Endothelial cell (in vitro differentiated cells): ENCODE data around the gene SHROOM3. TPM values are rescaled to one million over a fixed set of nuclear protein-coding genes. Genes with fewer than 3 reads are reported as not detected.

ENCODE experiments used
- DNase-seq: peaks from one replicate; pipeline ENCODE4 v3.0.0; 2021; ENCODE audit warnings: low spot score
- H3K27ac Mint-ChIP-seq: one replicate; pipeline ENCODE4 v1.8.0; 2021; ENCODE audit warnings: mixed read lengths, inconsistent platforms; ENCODE audit not compliant: unreplicated experiment
- H3K27me3 Mint-ChIP-seq: one replicate; pipeline ENCODE4 v1.8.0; 2021; ENCODE audit warnings: mild to moderate bottlenecking, moderate library complexity, mixed read lengths, inconsistent platforms; ENCODE audit not compliant: unreplicated experiment
- H3K36me3 Mint-ChIP-seq: one replicate; pipeline ENCODE4 v1.8.0; 2021; ENCODE audit warnings: mild to moderate bottlenecking, low read depth, mixed read lengths, inconsistent platforms; ENCODE audit not compliant: unreplicated experiment
- H3K4me1 Mint-ChIP-seq: one replicate; pipeline ENCODE4 v1.8.0; 2021; ENCODE audit warnings: mild to moderate bottlenecking, mixed read lengths, inconsistent platforms; ENCODE audit not compliant: unreplicated experiment
- H3K4me3 Mint-ChIP-seq: one replicate; pipeline ENCODE4 v1.8.0; 2021; ENCODE audit warnings: mild to moderate bottlenecking, mixed read lengths, inconsistent platforms; ENCODE audit not compliant: unreplicated experiment
- H3K9me3 Mint-ChIP-seq: one replicate; pipeline ENCODE4 v1.8.0; 2021; ENCODE audit warnings: mixed read lengths, inconsistent platforms; ENCODE audit not compliant: unreplicated experiment
- CTCF ChIP-seq: fragments of 200-600 bp; sonication (generic); IDR thresholded peaks from one replicate; pipeline ENCODE4 v1.5.0; 2021; ENCODE audit warnings: antibody characterized with exemption; ENCODE audit not compliant: unreplicated experiment
- total RNA-seq: library from RNA; stranded (reverse); fragmentation: NEBNext Ultra II Directional; extraction: Animal tissue kit (Norgen Biotek cat#: 25700); gene quantifications from one replicate; pipeline ENCODE4 v1.2.1, GENCODE V29; 2021; ENCODE audit not compliant: unreplicated experiment

SHROOM3 gene
- total RNA-seq, 1 donor from 2014 or later, result 7.9 TPM

- no peak overlapping the region for H3K4me3 Mint-ChIP-seq
- no peaks in the 10 kb centered on the region for H3K4me1 Mint-ChIP-seq
- H3K27ac Mint-ChIP-seq, result no peak overlapping the region
- no peak for TF ChIP-seq CTCF
- no peaks in the 10 kb centered on the region for H3K36me3 Mint-ChIP-seq
- H3K9me3 Mint-ChIP-seq, result no peaks in the 10 kb centered on the region
- no peak for DNase-seq
- H3K27me3 Mint-ChIP-seq, result no peaks in the 10 kb centered on the region
These were observed 105.5 kb downstream of the SHROOM3 start for GRCh38 chr4:76540486-76540885.

GRCh38 chr4:76543378-76543777, 108.3 kb downstream of the SHROOM3 start:
- no peak overlapping the region for H3K27ac Mint-ChIP-seq
- H3K36me3 Mint-ChIP-seq, result no peaks in the 10 kb centered on the region
- H3K4me1 Mint-ChIP-seq, result no peaks in the 10 kb centered on the region
- no peak for DNase-seq
- TF ChIP-seq CTCF, result no peak
- no peaks in the 10 kb centered on the region for H3K9me3 Mint-ChIP-seq
- no peak overlapping the region for H3K4me3 Mint-ChIP-seq
- H3K27me3 Mint-ChIP-seq, result no peaks in the 10 kb centered on the region

- H3K4me3 Mint-ChIP-seq, result no peak overlapping the region
- TF ChIP-seq CTCF, result no peak
- no peaks in the 10 kb centered on the region for H3K27me3 Mint-ChIP-seq
- DNase-seq, result no peak
- H3K9me3 Mint-ChIP-seq, result no peaks in the 10 kb centered on the region
- no peaks in the 10 kb centered on the region for H3K36me3 Mint-ChIP-seq
- no peak overlapping the region for H3K27ac Mint-ChIP-seq
- no peaks in the 10 kb centered on the region for H3K4me1 Mint-ChIP-seq
These were observed 109.7 kb downstream of the SHROOM3 start for GRCh38 chr4:76544725-76545124.

GRCh38 chr4:76545226-76545884, 110.3 kb downstream of the SHROOM3 start:
- no peak overlapping the region for H3K27ac Mint-ChIP-seq

More at GRCh38 chr4:76545226-76545884, 110.3 kb downstream of the SHROOM3 start:
- Mint-ChIP-seq H3K27me3 (no peaks in the 10 kb centered on the region), H3K4me1 (peaks cover 3% of the 10 kb centered on the region), H3K4me3 (no peak overlapping the region), H3K9me3 (no peaks in the 10 kb centered on the region), H3K36me3 (no peaks in the 10 kb centered on the region)
- no peak for DNase-seq
- TF ChIP-seq CTCF, result no peak
